NT2/D1 (cell line): ENCODE data around the gene NTM.

Experiments used
- DNase-seq: peaks from one replicate; pipeline ENCODE4 v3.0.0-alpha.2; 2011; ENCODE audit warnings: low read depth, low spot score
- H3K27me3 ChIP-seq: 2 replicates; pipeline ENCODE4 v1.6.0; 2011; ENCODE audit warnings: mild to moderate bottlenecking; ENCODE audit not compliant: insufficient read length, insufficient read depth
- H3K36me3 ChIP-seq: 2 replicates; pipeline ENCODE4 v1.6.1; 2011; ENCODE audit warnings: mild to moderate bottlenecking, low read length, mixed read lengths; ENCODE audit not compliant: insufficient read depth, insufficient read length
- H3K4me1 ChIP-seq: 2 replicates; pipeline ENCODE4 v1.5.1; 2011; ENCODE audit not compliant: insufficient read depth, insufficient read length
- H3K4me3 ChIP-seq: 2 replicates; pipeline ENCODE4 v1.5.1; 2011; ENCODE audit warnings: low read depth; ENCODE audit not compliant: insufficient read length
- H3K9ac ChIP-seq: 2 replicates; pipeline ENCODE4 v1.6.0; 2011; ENCODE audit warnings: low read depth; ENCODE audit not compliant: insufficient read length
- H3K9me3 ChIP-seq: 2 replicates; pipeline ENCODE4 v1.5.1; 2011; ENCODE audit warnings: mild to moderate bottlenecking, low read length; ENCODE audit not compliant: insufficient read depth
- SUZ12 ChIP-seq: IDR thresholded peaks from 2 replicates; pipeline ENCODE4 v1.6.1; 2011; ENCODE audit not compliant: insufficient read length, insufficient read depth; ENCODE audit errors: extremely low read depth
- YY1 ChIP-seq: IDR thresholded peaks from 2 replicates; pipeline ENCODE4 v1.6.1; 2011; ENCODE audit not compliant: insufficient read length, insufficient read depth
- ZNF274 ChIP-seq: IDR thresholded peaks from 2 replicates; pipeline ENCODE4 v1.6.1; 2011; ENCODE audit warnings: mild to moderate bottlenecking, low read depth, low read length

NTM gene

GRCh38 chr11:131766637-131767036 lies 396.2 kb downstream of the NTM start:
- H3K27me3 ChIP-seq: no peaks in the 10 kb centered on the region
- no peaks in the 10 kb centered on the region for H3K36me3 ChIP-seq
- H3K9me3 ChIP-seq: no peaks in the 10 kb centered on the region
- DNase-seq: no peak
- H3K4me3 ChIP-seq: no peak overlapping the region
- TF ChIP-seq YY1: no peak
- TF ChIP-seq SUZ12: no peak
- no peak for TF ChIP-seq ZNF274
- H3K9ac ChIP-seq: no peak overlapping the region
- no peaks in the 10 kb centered on the region for H3K4me1 ChIP-seq

- Histone ChIP-seq H3K27me3 (no peaks in the 10 kb centered on the region), H3K9ac (no peak overlapping the region), H3K36me3 (no peaks in the 10 kb centered on the region), H3K4me3 (no peak overlapping the region), H3K4me1 (no peaks in the 10 kb centered on the region), H3K9me3 (no peaks in the 10 kb centered on the region)
- no peak for TF ChIP-seq YY1
- TF ChIP-seq ZNF274: no peak
- TF ChIP-seq SUZ12: no peak
- no peak for DNase-seq
Observed at GRCh38 chr11:131767421-131767820, 397.0 kb downstream of the NTM start.

- Histone ChIP-seq H3K36me3 (no peaks in the 10 kb centered on the region), H3K4me3 (no peak overlapping the region), H3K9ac (no peak overlapping the region), H3K27me3 (no peaks in the 10 kb centered on the region), H3K4me1 (no peaks in the 10 kb centered on the region), H3K9me3 (no peaks in the 10 kb centered on the region)
- TF ChIP-seq ZNF274 (no peak), YY1 (no peak), SUZ12 (no peak)
- DNase-seq: no peak
Observed at GRCh38 chr11:131770801-131771200, 400.4 kb downstream of the NTM start.

GRCh38 chr11:131771471-131771870 lies 401.1 kb downstream of the NTM start:
- TF ChIP-seq ZNF274 (no peak), SUZ12 (no peak), YY1 (no peak)

GRCh38 chr11:131773626-131774025 lies 403.2 kb downstream of the NTM start:
- Histone ChIP-seq H3K27me3 (no peaks in the 10 kb centered on the region), H3K36me3 (no peaks in the 10 kb centered on the region), H3K4me3 (no peak overlapping the region), H3K4me1 (no peaks in the 10 kb centered on the region), H3K9me3 (no peaks in the 10 kb centered on the region), H3K9ac (no peak overlapping the region)
- DNase-seq: no peak
- TF ChIP-seq YY1: no peak

More at GRCh38 chr11:131771471-131771870, 401.1 kb downstream of the NTM start:
- no peaks in the 10 kb centered on the region for H3K4me1 ChIP-seq
- no peaks in the 10 kb centered on the region for H3K36me3 ChIP-seq
- DNase-seq: no peak
- H3K4me3 ChIP-seq: no peak overlapping the region
- H3K9ac ChIP-seq: no peak overlapping the region
- no peaks in the 10 kb centered on the region for H3K27me3 ChIP-seq
- no peaks in the 10 kb centered on the region for H3K9me3 ChIP-seq

GRCh38 chr11:131776211-131776610 lies 405.8 kb downstream of the NTM start:
- TF ChIP-seq YY1: no peak
- no peak for TF ChIP-seq SUZ12
- TF ChIP-seq ZNF274: no peak
- H3K36me3 ChIP-seq: no peaks in the 10 kb centered on the region
- H3K9me3 ChIP-seq: no peaks in the 10 kb centered on the region

GRCh38 chr11:131785801-131786200 lies 415.4 kb downstream of the NTM start:
- H3K9me3 ChIP-seq: no peaks in the 10 kb centered on the region
- H3K4me3 ChIP-seq: no peak overlapping the region
- H3K4me1 ChIP-seq: no peaks in the 10 kb centered on the region
- TF ChIP-seq SUZ12: no peak
- no peak for TF ChIP-seq YY1
- TF ChIP-seq ZNF274: no peak
- H3K27me3 ChIP-seq: no peaks in the 10 kb centered on the region
- H3K9ac ChIP-seq: no peak overlapping the region
- no peak for DNase-seq
- no peaks in the 10 kb centered on the region for H3K36me3 ChIP-seq

More at GRCh38 chr11:131776211-131776610, 405.8 kb downstream of the NTM start:
- H3K4me3 ChIP-seq: no peak overlapping the region
- DNase-seq: no peak
- no peak overlapping the region for H3K9ac ChIP-seq
- no peaks in the 10 kb centered on the region for H3K4me1 ChIP-seq
- H3K27me3 ChIP-seq: no peaks in the 10 kb centered on the region

- Histone ChIP-seq H3K9me3 (no peaks in the 10 kb centered on the region), H3K9ac (no peak overlapping the region), H3K36me3 (no peaks in the 10 kb centered on the region), H3K4me3 (no peak overlapping the region), H3K4me1 (no peaks in the 10 kb centered on the region), H3K27me3 (no peaks in the 10 kb centered on the region)
- TF ChIP-seq YY1 (no peak), ZNF274 (no peak), SUZ12 (no peak)
- DNase-seq: no peak
Observed at GRCh38 chr11:131787119-131787518, 416.7 kb downstream of the NTM start.
